GM19025 (cell line): ENCODE measurements around the gene FXN.
"Not testable (repeated sequence)": the region's sequence is repeated elsewhere in the genome, so short reads cannot be mapped to it uniquely, and the experiment has no call there.

Source experiments
- ATAC-seq: cut with Tn5 transposase; IDR thresholded peaks from one replicate; pipeline ENCODE4 v1.9.1; 2021; ENCODE audit warnings: mild to moderate bottlenecking, low read depth, moderate library complexity; ENCODE audit not compliant: unreplicated experiment

The FXN gene

DNA sequence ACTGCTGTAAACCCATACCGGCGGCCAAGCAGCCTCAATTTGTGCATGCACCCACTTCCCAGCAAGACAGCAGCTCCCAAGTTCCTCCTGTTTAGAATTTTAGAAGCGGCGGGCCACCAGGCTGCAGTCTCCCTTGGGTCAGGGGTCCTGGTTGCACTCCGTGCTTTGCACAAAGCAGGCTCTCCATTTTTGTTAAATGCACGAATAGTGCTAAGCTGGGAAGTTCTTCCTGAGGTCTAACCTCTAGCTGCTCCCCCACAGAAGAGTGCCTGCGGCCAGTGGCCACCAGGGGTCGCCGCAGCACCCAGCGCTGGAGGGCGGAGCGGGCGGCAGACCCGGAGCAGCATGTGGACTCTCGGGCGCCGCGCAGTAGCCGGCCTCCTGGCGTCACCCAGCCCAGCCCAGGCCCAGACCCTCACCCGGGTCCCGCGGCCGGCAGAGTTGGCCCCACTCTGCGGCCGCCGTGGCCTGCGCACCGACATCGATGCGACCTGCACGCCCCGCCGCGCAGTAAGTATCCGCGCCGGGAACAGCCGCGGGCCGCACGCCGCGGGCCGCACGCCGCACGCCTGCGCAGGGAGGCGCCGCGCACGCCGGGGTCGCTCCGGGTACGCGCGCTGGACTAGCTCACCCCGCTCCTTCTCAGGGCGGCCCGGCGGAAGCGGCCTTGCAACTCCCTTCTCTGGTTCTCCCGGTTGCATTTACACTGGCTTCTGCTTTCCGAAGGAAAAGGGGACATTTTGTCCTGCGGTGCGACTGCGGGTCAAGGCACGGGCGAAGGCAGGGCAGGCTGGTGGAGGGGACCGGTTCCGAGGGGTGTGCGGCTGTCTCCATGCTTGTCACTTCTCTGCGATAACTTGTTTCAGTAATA is at the start of gene FXN:
Gene FXN (plus strand): TSS at position 315 of the 871 bp plus-strand sequence. CDS start 31 bp downstream, at position 346.
- ATAC-seq: peak; percentile 93

DNA sequence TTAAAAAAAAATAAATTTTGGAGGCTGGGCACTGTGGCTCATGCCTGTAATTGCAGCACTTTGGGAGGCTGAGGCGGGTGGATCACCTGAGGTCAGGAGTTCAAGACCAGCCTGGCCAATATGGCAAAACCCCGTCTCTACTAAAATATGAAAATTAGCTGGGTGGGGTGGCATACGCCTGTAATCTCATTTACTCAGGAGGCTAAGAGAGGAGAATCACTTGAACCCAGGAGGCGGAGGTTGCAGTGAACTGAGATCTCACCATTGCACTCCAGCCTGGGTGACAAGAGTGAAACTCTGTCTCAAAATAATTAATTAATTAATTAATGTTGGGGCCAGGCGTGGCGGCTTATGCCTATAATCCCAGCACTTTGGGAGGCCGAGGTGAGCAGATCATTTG is 48.6 kb upstream of the FXN start:
- not testable (repeated sequence) for ATAC-seq

DNA sequence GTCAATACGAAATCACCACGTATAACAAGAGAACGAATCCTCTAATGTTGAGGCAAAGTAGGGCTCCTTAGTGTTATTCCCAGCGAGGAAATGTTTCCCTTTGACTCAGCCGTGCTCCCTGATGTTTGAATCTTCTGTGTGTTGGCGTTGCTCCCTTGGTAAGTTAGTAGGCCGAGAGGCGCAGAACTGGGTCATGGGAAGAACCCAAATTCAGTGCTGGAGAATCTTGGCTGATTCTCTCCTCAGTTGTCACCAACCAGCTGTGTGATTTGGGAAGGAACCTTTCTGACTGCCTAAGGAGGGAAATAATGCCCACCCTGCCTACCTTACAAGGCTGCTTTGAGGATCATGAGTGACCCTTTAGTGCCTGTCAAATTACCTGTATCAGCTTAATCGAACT is 44.1 kb upstream of the FXN start:
- no peak for ATAC-seq

DNA sequence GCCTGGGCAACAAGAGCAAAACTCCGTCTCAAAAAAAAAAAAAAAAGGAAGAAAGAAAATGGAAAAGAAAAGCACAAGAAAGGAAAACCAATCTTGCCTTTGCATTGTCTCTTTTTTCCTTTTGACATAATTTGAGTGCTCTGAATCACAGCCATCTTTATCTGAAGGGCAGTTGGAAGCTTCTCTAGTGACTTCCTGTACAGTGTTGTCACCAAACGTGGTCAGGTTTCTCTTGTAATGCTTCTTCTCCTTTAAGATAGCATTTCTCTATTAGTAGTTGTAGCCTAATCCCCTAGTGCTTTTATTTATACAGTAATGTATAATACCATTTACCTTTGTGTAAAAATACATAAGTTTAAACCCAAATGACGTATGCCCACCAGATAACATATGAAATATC is 39.8 kb upstream of the FXN start:
- no peak for ATAC-seq

DNA sequence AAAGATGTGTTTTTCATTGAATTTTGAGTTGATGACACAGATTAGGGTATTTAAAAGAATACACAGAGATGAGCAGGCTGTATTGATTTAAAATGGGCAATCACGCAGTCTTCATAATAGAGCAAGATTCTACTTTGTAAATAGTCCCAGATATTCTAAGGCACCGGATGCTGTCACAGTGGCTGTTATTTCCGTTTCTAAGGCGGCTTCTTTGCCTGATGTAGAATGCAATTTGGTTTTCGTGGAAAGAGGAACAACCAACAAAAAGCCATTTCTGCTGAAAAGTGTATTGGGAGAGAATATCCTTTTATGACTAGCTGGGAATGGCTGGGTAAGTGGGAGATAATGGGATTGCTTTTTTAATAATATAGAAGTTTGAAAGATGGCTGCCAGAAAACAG is 39.1 kb upstream of the FXN start:
- no peak for ATAC-seq

DNA sequence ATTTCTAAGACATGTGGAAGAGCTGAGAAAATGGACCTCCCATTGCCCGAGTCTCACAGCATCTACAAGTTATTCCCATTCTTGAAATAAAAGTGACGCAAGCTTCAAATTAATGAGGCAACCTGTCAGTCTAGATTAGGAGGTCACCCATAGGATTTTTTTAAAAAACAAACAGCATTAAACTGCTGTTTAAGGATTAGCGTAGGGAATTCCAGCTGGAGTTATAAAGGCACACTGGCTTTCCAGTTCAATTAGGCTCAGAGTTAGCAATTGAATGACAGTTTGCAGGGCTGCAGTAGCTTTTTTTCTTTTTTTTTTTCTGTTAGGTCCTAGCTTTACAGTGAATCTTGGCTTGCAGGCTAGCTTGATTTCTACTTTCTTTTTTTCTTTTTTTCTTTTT is 37.9 kb upstream of the FXN start:
- ATAC-seq: no peak

DNA sequence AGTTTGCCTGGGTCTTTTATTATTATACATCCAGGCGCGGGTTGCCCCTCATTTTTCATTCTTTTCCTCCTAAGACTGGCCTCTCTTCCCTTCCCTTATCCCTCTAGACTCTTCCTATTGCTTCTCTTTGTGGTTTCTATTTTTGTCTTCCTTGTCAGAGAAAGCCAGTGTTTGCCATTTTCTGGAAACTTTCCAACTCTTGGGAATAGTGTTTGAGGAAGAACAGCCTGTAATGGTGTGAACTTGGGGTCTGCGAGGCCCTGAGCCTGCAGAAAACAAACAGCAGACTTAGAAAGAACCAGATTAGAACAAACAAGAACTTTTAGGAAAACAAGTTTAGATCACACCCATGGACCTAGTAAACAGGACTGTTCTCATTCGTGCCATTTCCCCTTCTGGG is 37.2 kb upstream of the FXN start:
- ATAC-seq: no peak

DNA sequence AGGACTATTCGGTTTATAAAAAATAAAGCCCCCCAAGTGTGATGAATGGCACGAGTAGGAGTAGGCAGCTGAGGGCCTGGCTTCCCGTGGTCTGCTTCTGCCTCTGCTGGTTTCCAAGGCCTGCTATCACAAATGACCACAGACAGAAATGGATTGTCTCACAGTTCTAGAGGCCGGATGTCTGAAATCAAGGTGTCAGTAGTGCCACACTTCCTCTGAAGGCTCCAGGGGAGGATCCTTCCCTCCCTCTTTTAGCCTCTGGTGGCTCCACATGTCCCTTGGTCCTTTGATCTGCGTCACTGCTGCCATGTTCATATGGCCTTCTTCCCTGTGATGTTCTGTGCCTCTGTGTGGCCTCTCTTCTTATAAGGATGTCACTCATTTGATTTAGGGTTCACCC is 36.7 kb upstream of the FXN start:
- no peak for ATAC-seq

DNA sequence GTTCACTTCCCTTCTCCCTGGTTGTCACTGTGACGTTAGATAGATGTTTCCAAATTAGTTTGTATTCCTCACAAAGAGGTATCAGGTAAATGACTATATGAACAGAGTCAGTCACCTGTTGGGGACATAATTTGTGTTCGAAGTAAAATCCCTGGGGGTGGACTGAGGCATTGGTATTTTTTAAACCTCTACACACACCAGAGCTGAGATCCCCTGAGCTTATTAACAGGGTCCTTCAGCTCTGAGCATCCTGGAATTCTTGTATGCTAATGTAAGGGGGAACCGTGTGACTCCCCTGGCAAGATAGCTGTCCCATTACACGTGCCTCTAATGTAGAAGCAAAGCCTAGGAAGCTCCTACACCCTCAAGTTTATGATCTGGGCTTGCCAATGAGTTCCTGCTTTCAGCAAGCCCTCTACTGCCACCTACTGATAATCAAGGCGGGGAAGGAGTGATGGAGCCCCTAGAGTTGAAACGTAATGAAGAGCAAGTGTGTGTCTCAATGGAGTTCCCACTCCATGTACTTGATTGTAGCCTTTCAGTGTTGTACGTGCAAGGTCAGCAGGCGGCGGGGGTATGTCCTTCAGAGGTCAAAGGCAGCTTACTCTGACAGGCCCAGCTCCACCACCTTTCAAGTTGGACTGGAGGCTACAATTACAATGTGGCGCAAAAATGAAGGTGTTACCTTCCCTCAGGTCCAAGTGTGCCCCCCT is 36.0 kb upstream of the FXN start:
- ATAC-seq: peak; percentile 64

DNA sequence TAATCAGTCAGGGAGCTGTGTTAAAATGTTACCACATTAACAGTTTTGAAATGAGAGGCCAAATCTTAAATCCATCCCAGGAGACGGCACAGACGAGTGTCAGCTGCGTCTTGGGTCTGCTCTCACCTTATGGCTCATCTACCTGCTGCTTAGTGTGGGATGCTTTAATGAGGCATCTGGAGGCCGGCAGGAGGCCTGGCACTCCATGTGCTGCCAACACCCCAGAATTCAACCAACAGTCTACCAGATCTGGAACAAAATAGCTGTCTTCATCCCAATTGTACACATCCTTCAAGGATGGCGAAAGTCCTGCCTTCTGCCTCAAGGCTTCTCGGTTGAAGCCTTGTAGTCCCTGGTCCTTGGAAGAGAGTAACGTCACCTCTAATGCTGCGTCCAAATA is 33.6 kb upstream of the FXN start:
- no peak for ATAC-seq

DNA sequence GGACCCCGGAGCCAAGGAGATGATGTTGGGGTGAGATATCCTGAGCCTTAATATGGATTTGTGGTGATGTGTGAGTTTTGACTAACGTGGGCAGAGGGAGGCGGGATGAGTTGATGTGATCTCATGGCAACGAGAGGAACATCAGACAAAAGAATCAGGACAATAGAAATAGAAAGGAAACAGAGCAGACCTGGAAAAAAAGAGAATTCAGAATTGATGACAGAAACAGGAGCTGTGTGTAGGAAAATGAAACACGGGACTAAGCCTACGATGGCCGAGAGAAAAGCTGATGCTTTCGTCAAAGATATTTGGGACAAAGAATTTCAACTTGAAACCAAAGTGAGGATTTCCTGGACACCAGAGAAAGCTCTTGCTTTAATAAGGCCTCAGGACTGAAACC is 32.5 kb upstream of the FXN start:
- no peak for ATAC-seq

DNA sequence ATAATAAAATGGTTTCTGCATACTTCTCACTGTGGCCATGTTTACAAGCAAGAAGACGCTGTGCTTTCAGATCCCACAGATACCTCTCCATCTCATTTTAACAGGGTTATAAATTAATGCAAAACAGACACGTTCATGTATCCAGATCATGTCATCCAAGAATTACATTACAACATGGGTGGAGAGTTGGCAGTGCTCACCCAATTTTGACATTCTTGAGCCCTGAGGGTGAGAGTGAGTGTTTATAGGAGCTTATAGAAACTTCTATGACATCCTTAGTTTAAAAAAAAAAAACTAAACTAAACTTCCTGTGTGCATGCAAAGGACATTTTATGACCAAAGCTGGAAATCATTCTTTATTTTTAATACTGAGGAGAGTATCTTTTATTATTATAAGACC is 30.7 kb upstream of the FXN start:
- ATAC-seq: no peak

DNA sequence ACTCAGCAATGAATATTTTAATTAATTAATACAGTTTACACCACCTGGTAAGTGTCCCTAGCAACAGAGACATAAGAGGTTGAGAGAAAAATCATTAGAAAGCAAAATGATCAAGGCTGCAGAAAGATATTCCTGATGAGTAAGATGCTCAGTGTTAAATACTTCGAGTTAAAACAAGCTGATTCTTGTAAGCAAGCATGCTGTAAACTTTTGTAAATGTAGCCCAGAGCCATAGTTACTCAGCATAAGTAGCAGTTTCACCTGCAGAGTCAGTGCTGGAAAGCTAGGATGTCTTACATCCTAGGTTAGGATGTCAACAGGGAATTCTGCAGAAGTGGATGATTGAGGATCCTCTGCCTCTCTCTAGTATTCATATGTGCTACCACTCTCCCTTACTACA is 25.8 kb upstream of the FXN start:
- ATAC-seq: no peak

DNA sequence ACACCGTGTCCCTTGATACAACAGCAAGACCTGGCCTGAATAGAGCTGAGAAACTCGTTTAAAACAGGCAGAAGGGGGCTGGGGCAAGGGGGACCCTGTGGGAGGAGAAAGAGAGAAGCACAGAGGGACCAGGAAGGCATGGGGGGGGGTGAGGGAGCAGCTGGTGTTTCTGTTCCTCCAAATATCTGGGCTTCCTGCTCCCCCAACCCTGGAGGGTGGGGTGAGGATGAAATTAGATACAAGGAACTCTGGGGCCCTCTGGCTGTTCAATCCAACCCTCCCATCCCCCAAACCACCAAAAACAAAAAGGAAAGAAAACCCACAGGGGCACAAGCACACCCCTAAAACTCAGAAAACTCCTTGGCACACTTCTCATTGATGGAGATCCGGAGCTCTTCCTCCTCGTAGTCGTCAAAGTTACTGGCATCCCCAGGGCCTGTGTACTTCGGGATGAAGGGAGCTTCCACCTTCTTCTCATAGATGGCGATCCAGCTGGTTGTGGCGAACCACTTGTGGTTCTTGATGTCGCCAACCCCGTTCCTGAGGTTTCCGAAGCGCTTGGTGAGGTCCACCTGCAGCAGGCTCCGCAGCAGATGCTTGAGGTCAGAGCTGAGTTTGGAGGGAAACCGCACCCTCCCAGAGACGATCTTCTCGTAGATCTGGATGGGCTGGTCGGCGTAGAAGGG is 22.7 kb upstream of the FXN start:
- no peak for ATAC-seq

DNA sequence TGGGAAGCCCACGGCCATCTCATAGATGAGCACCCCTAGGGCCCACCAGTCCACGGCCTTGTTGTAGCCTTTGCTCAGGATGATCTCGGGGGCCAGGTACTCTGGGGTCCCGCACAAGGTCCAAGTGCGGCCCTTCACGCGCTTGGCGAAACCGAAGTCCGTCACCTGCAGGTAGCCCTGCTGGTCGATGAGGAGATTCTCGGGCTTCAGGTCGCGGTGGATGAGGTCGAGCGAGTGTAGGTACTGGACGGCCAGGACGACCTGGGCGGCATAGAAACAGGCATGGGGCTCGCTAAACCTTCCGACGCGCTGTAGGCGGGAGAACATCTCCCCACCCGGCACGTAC is 22.2 kb upstream of the FXN start:
- no peak for ATAC-seq

DNA sequence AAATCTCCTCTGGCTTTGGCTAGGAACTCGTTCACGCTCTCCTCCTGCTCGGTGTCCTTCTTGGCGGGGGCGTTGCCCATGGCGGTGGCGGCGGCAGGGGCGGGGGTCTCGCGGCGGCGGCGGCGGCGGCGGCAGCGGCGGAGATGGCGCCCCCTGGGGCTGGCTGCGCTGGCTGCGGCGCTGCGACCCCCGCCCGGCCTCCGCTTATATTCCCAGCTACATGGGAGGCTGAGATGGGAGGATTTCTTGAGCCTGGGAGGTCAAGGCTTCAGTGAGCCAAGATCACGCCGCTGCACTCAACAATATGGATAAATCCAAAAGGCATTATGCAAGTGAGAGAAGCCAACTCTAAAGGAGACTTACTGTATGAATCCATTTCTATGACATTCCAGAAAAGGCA is 21.5 kb upstream of the FXN start, which contains the start of gene PRKACG:
Gene PRKACG (minus strand): TSS at position 101 of the 400 bp plus-strand sequence. CDS start 21 bp downstream, at position 80.
- no peak for ATAC-seq

DNA sequence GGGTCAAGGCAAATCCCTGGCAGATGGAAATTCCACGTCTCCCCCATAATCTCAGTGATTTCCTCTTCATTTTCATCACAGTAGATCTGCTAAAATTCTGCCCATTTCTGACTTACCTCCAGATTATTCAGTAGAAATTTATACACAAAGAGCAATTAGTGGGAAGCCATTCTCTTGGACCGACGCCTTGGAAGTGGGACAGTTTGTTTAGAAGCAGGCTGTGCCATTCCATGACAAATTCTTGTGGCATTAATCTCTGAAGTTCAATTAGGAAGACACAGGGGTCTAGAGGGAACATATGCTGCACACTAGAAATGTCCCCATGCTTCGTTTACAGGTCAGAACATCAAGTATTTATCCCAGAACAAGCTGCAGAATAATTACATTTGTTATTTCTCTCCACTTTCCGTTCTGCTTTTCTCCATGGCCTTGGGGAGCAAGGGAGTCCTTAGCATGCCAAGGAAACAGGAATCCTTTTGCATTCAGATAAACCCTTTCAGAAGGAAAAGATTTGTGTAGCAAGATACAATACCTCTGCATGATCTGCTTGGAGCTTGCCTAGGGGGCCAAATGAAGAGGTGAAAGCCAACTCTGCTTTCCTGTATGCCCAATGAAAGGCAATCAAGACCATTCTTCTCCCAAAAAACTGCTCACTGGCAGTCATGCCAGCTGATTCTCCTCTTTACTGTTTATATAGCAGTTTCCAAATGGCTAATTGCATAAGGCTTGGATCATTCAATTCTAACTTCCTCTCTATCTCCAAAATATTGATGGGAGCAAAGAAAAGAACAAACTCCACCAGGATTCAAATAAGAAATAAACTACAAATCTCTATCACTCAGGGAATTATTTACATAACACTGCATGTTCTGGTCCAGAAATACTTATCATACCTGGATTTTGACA is 19.1 kb upstream of the FXN start:
- no peak for ATAC-seq

DNA sequence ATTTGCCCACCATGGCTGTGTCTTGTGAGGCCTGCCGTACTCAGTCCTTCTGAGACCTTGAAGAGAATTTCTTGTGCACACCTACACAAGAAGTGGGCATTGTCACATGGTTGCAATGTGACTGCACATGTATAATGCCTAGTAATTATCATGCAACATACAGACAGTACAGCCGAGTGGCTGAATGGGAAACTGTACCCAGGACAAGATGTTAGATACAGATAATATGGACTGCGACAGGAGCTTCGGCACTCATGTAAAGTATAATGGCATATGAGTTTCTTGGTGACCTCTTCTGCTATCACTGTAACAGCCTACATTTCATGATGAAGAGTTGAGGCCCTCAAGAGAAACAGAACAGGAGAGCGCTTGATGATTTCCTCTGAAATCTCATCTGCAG is 16.8 kb upstream of the FXN start:
- ATAC-seq: no peak

DNA sequence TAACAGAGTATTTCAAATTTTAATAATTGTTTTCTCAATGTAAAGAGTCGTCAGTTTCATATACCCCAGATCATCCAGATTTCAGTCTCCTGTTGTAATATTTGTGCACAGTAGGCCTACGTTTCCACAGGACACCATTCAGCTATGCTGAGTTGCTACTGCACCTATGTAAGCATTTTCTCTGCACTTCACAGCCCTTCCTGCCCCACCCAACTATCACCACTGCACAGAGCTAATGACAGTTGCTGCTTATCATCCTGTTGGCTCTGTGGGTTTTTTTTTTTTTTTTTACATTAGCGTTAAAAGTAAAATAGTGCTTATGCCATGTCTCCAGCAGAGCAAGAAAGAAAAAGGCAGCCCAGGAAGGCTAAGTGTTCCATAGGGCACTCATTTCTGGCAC is 15.7 kb upstream of the FXN start:
- no peak for ATAC-seq
